Parathyroid adenoma (tissue), 2 donors: ENCODE measurements around the gene PGF.

Source experiments
- H2AFZ ChIP-seq: fragments of 300-600 bp; sonication (generic); one replicate; pipeline ENCODE4 v1.7.0; 2017; ENCODE audit warnings: antibody characterized with exemption, mild to moderate bottlenecking
- H3K27ac ChIP-seq: fragments of 300-600 bp; sonication (generic); one replicate; pipeline ENCODE4 v1.7.0; 2017
- H3K27me3 ChIP-seq: fragments of 300-600 bp; sonication (generic); one replicate; pipeline ENCODE4 v1.7.0; 2017; ENCODE audit warnings: low read length; ENCODE audit not compliant: control insufficient read depth, insufficient read depth
- H3K36me3 ChIP-seq: fragments of 300-600 bp; sonication (generic); one replicate; pipeline ENCODE4 v1.7.0; 2017; ENCODE audit warnings: low read length; ENCODE audit not compliant: control insufficient read depth, insufficient read depth
- H3K4me1 ChIP-seq: fragments of 300-600 bp; sonication (generic); one replicate; pipeline ENCODE4 v1.7.0; 2017; ENCODE audit warnings: control low read depth
- H3K4me2 ChIP-seq: fragments of 300-600 bp; sonication (generic); one replicate; pipeline ENCODE4 v1.7.0; 2017; ENCODE audit warnings: low read length
- H3K4me3 ChIP-seq: fragments of 300-600 bp; sonication (generic); one replicate; pipeline ENCODE4 v1.7.0; 2017; ENCODE audit warnings: low read depth, low read length
- H3K79me2 ChIP-seq: fragments of 300-600 bp; sonication (generic); one replicate; pipeline ENCODE4 v1.7.0; 2017; ENCODE audit warnings: control low read depth
- H3K9ac ChIP-seq: fragments of 300-600 bp; sonication (generic); one replicate; pipeline ENCODE4 v1.7.0; 2017; ENCODE audit warnings: mild to moderate bottlenecking
- H3K9me3 ChIP-seq: fragments of 300-600 bp; sonication (generic); one replicate; pipeline ENCODE4 v1.7.0; 2017; ENCODE audit warnings: low read length; ENCODE audit not compliant: control insufficient read depth
- TF ChIP-seq, protein P1 (sequence below): fragments of 300-600 bp; sonication (generic); IDR thresholded peaks from one replicate; pipeline ENCODE4 v1.7.0; 2017; ENCODE audit warnings: antibody characterized with exemption, mild to moderate bottlenecking
- donor health status: primary hyperparathyroidism.

Gene PGF

DNA sequence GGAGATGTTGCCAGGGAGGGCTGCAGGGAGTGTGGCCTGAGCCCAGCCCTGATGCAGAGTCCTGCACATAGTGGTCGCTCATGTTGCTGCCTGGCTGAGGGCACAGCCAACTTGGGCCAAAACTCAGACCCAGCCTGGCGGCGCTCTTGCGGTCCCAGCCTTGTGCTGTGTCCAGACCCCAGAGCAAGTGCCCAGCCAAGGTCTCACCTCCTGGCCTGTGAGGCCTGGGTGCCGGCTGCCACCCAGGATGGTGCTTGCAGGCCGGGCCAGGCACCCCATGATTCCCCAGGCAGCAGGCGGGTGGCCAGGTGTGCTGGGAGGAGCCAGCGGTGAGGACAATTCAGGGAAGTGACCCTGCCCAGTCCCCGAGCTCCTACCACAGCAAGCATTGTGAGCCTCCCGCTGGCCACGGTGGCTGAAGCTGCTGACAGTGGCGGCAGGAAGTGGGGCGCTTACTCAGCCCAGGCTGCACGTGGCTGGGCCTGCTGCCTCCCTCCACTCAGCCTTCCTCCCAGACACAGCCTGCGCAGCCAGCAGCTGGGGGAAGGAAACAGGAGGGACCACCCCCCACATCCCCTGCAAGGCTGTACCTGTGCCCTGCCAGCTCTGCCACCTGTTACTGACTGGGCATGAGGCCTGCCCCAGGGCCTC, 17.7 kb upstream of the PGF start:
- Histone ChIP-seq H3K36me3 (no peaks in the 10 kb centered on the region), H3K9ac (no peak overlapping the region), H2AFZ (no peak overlapping the region), H3K4me3 (no peak overlapping the region), H3K4me2 (no peak overlapping the region), H3K27me3 (no peaks in the 10 kb centered on the region), H3K4me1 (no peaks in the 10 kb centered on the region), H3K9me3 (no peaks in the 10 kb centered on the region), H3K79me2 (no peaks in the 10 kb centered on the region), H3K27ac (no peak overlapping the region)
- TF ChIP-seq, protein P1, sequence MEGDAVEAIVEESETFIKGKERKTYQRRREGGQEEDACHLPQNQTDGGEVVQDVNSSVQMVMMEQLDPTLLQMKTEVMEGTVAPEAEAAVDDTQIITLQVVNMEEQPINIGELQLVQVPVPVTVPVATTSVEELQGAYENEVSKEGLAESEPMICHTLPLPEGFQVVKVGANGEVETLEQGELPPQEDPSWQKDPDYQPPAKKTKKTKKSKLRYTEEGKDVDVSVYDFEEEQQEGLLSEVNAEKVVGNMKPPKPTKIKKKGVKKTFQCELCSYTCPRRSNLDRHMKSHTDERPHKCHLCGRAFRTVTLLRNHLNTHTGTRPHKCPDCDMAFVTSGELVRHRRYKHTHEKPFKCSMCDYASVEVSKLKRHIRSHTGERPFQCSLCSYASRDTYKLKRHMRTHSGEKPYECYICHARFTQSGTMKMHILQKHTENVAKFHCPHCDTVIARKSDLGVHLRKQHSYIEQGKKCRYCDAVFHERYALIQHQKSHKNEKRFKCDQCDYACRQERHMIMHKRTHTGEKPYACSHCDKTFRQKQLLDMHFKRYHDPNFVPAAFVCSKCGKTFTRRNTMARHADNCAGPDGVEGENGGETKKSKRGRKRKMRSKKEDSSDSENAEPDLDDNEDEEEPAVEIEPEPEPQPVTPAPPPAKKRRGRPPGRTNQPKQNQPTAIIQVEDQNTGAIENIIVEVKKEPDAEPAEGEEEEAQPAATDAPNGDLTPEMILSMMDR, result no peak

DNA sequence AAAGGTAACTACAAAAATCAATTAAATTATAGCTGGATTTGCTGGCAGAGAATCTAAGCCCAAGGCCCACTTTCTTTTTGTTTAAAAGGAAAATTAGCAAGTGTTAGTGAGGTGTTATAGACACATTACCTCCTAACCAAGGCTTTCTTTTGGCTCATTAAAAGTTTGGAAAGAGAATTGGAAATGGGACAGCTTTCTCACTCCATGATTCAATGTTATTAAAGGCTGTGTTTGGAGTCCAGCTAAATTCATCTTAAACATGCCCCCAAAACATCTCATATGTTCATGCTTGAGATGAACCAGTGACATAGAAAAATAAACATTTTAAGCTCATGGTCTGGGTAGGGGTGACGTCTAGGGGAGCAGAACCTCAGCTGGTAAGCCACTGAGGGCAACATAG, 13.4 kb upstream of the PGF start:
- Histone ChIP-seq H3K79me2 (no peaks in the 10 kb centered on the region), H3K9me3 (no peaks in the 10 kb centered on the region), H3K4me1 (peaks cover 8% of the 10 kb centered on the region), H3K4me3 (no peak overlapping the region), H2AFZ (no peak overlapping the region), H3K4me2 (no peak overlapping the region), H3K36me3 (no peaks in the 10 kb centered on the region), H3K27ac (no peak overlapping the region), H3K27me3 (no peaks in the 10 kb centered on the region), H3K9ac (no peak overlapping the region)
- TF ChIP-seq, protein P1, result no peak

DNA sequence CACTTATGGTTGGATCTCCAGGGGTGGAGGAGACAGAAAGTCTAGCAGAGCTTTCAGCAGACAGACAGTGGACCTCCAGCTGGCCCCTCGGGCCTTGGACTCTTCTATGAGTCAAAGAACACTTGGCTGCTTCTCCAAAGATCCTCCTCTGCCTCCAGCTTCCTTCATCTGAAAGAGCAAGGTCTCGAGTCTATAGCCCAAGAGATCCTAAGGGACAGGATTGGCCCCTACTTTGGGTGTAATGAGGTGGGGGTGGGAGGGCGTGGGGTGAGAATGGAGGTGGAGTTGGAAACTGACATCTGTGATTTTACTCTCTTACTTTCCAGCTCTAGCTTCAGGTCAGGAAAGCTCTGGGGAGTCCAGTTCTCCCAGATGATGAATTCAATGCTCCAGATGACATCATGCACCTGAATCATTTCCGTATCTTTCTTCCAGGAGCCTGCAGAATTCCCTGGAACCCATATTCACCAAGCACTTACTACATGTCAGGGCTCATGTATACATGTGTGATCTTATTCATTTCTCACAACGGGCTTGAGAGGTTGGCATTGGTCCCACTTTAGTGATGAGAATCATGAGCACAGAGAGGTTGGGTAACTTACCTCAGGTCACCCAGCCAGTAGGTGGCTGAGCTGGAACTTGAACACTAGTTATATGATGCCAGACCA, 10.2 kb upstream of the PGF start:
- peaks cover 21% of the 10 kb centered on the region for H3K4me1 ChIP-seq

GRCh38 chr14:74964787-74965485, 9.5 kb upstream of the PGF start:
- Histone ChIP-seq H3K9ac (no peak overlapping the region), H2AFZ (no peak overlapping the region), H3K4me2 (no peak overlapping the region), H3K4me3 (no peak overlapping the region), H3K36me3 (no peaks in the 10 kb centered on the region), H3K9me3 (no peaks in the 10 kb centered on the region), H3K27me3 (no peaks in the 10 kb centered on the region), H3K27ac (peak overlapping the region; percentile 79), H3K79me2 (no peaks in the 10 kb centered on the region), H3K4me1 (peaks cover 21% of the 10 kb centered on the region)
- TF ChIP-seq, protein P1, result no peak

More for the DNA sequence above, 10.2 kb upstream of the PGF start:
- no peaks in the 10 kb centered on the region for H3K36me3 ChIP-seq
- H3K4me2 ChIP-seq, result no peak overlapping the region
- H2AFZ ChIP-seq, result no peak overlapping the region
- no peak overlapping the region for H3K9ac ChIP-seq
- H3K79me2 ChIP-seq, result no peaks in the 10 kb centered on the region
- no peak overlapping the region for H3K27ac ChIP-seq
- no peaks in the 10 kb centered on the region for H3K27me3 ChIP-seq
- no peak overlapping the region for H3K4me3 ChIP-seq
- H3K9me3 ChIP-seq, result no peaks in the 10 kb centered on the region
- TF ChIP-seq, protein P1, result no peak
